ENCODE measurements around the gene RNF133. TPM values are rescaled to one million over a fixed set of nuclear protein-coding genes. Genes with fewer than 3 reads are reported as not detected.

Gene RNF133, protein sequence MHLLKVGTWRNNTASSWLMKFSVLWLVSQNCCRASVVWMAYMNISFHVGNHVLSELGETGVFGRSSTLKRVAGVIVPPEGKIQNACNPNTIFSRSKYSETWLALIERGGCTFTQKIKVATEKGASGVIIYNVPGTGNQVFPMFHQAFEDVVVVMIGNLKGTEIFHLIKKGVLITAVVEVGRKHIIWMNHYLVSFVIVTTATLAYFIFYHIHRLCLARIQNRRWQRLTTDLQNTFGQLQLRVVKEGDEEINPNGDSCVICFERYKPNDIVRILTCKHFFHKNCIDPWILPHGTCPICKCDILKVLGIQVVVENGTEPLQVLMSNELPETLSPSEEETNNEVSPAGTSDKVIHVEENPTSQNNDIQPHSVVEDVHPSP
- total RNA-seq: 0.19 and 0.28 TPM in 2 replicates

GRCh38 chr7:122699017-122699416, at the start of gene RNF133:
TSS of gene RNF133 (minus strand) at chr7:122699117. CDS start at chr7:122698918, 199 bp downstream.

DNA sequence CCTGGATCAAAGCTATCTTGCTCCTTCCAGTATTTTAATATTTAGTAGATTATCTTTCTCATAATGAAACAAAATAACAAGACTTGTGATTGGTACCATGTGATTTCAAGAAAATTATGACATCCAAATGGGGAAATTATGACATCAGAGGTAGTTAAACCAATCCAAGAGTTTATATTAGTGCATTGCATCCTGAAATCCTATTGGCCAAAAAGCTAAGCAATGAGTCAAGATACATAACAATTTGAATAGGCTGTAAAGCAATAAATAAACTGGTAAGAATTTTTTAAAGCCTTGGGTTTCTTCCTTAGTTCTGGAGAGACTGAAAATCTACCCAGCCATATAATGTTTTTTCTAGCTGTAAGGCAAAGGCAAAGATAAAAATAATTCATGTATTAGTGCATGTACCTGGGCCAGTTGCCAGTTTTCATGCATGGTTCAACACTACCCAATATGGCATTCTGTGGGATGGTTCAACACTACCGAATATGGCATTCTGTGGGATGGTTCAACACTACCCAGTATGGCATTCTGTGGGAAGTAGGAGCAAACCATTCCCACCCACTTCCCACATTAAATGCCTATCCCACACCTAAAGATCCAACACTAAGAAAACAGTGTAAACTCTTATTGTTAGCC, 4.1 kb upstream of the RNF133 start, which contains the start of gene RNF148:
RNF148 (minus strand) TSS at position 51 of the 639 bp plus-strand sequence. CDS start 172 bp downstream, outside the sequence.

Other genes with a start within 250 kb of the RNF133 start
- 0.28 and 0.38 TPM in 2 replicates for gene RNF148, start 3.8 kb upstream of the RNF133 start, total RNA-seq
- 14.4 and 25.9 TPM in 2 replicates for gene CADPS2, start 187.3 kb upstream of the RNF133 start, total RNA-seq

Data from regular cardiac myocyte (primary cell).